Measurements from ENCODE around the gene LONRF3. TPM values are rescaled to one million over a fixed set of nuclear protein-coding genes. Genes with fewer than 3 reads are reported as not detected.

LONRF3 gene
- total RNA-seq, 2 experiments from 2014 or later = 0.29 to 0.35 TPM

GRCh38 chrX:118973389-118974087 is 880 bp upstream of the LONRF3 start:
- ChIA-PET POLR2A (no interaction called here), CTCF (no interaction called here)
- no peak overlapping the region for H3K27ac Mint-ChIP-seq
- DNase-seq = no peak
- H3K36me3 Mint-ChIP-seq (ENCODE audit: low read depth) = peaks cover 2% of the 10 kb centered on the region
- H3K9me3 Mint-ChIP-seq = no peaks in the 10 kb centered on the region
- no peak overlapping the region for H3K4me3 Mint-ChIP-seq
- peaks cover 13% of the 10 kb centered on the region for H3K4me1 Mint-ChIP-seq
- peaks cover 53% of the 10 kb centered on the region for H3K27me3 Mint-ChIP-seq

- ChIA-PET POLR2A (no interaction called here), CTCF (no interaction called here)
- H3K4me1 Mint-ChIP-seq = peaks cover 13% of the 10 kb centered on the region
- H3K36me3 Mint-ChIP-seq (ENCODE audit: low read depth) = peaks cover 2% of the 10 kb centered on the region
- peak overlapping the region; percentile 75 for H3K27ac Mint-ChIP-seq
- H3K4me3 Mint-ChIP-seq = peak overlapping the region; percentile 75
- H3K27me3 Mint-ChIP-seq = peaks cover 53% of the 10 kb centered on the region
- peak; percentile 38 for DNase-seq
- no peaks in the 10 kb centered on the region for H3K9me3 Mint-ChIP-seq
These were observed 672 bp downstream of the LONRF3 start for GRCh38 chrX:118974908-118975671.

GRCh38 chrX:118975831-118976598 is 1.6 kb downstream of the LONRF3 start:
- Mint-ChIP-seq H3K27ac (peak overlapping the region; percentile 75), H3K27me3 (peaks cover 48% of the 10 kb centered on the region), H3K9me3 (no peaks in the 10 kb centered on the region), H3K4me1 (peaks cover 13% of the 10 kb centered on the region), H3K36me3 (ENCODE audit: low read depth) (peaks cover 2% of the 10 kb centered on the region), H3K4me3 (peak overlapping the region; percentile 75)
- ChIA-PET CTCF (no interaction called here), POLR2A (no interaction called here)
- DNase-seq = peak; percentile 26

DNA sequence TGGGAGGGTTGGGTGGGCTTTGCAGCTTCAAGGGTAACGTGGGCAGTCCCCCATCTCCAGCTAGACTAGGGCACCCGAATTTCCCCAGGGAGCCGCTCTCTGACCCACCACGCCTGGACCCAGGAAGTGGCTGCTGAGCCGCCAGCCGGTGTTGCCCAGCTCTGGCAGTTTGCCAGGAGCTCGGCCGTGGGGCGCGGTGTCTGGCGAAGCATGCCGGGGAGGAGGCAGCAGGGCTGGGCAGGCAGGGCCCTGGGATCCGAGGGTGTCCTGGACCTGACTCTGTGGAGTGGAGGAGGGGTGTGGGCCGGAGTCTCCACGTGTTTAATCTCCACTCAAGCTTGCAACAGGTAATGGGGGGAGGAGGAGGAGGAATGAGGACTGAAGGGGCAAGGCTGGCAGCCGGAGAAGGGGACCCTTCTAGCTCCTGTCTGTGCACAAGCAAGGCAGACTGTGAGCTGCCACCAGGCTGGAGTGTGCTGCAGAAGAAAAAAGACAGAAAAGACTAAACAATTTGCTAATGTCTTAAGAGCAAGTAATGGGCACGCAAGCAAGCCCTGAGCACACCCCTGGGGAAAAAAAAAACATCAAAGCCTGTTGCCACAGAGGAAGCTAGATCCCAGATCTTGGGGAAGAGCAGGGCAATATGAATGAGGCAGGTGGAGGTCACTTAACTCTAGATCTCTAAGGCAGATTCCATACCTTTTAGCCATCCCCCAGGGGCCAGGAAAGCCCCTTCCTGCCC is 2.4 kb downstream of the LONRF3 start:
- POLR2A ChIA-PET = interaction anchor here (0.5 kb wide), 1 partner anchor 72 kb away, joined by 3 read pairs; no protein-coding TSS in a partner anchor
- peaks cover 44% of the 10 kb centered on the region for H3K27me3 Mint-ChIP-seq
- H3K4me1 Mint-ChIP-seq = peaks cover 13% of the 10 kb centered on the region
- H3K27ac Mint-ChIP-seq = no peak overlapping the region
- CTCF ChIA-PET = no interaction called here
- peak overlapping the region; percentile 13 for H3K4me3 Mint-ChIP-seq
- H3K9me3 Mint-ChIP-seq = no peaks in the 10 kb centered on the region
- H3K36me3 Mint-ChIP-seq (ENCODE audit: low read depth) = peaks cover 2% of the 10 kb centered on the region
- DNase-seq = no peak

- DNase-seq = no peak
- Mint-ChIP-seq H3K36me3 (ENCODE audit: low read depth) (peaks cover 2% of the 10 kb centered on the region), H3K27ac (no peak overlapping the region), H3K4me1 (peaks cover 13% of the 10 kb centered on the region), H3K27me3 (peaks cover 44% of the 10 kb centered on the region), H3K9me3 (no peaks in the 10 kb centered on the region), H3K4me3 (no peak overlapping the region)
- CTCF ChIA-PET = no interaction called here
- POLR2A ChIA-PET = interaction anchor here (0.5 kb wide), 1 partner anchor 73 kb away, joined by 3 read pairs; no protein-coding TSS in a partner anchor
These were observed 3.0 kb downstream of the LONRF3 start for GRCh38 chrX:118977424-118977823.

DNA sequence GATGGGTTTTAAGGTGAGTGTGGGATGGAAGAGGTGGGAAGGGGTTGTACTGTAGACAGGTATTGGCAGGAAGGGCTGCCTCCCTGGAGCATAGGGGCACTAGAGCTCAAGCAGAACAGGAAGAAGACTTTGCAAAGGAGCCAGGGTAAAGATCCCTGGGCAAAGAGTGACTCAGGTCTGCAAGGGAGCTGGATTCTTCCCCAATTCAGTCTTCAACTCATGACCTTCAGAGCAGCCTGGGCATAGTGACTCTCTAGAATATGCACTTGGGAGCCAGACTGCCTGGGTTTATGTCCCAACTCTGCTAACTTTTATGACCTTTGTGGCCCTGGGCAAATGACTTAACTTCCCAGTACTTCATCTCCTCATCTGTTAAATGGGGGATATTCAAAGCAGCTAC is 4.0 kb downstream of the LONRF3 start:
- Mint-ChIP-seq H3K27me3 (peaks cover 33% of the 10 kb centered on the region), H3K9me3 (no peaks in the 10 kb centered on the region), H3K4me3 (no peak overlapping the region), H3K36me3 (ENCODE audit: low read depth) (peaks cover 2% of the 10 kb centered on the region), H3K27ac (no peak overlapping the region), H3K4me1 (peaks cover 13% of the 10 kb centered on the region)
- ChIA-PET POLR2A (no interaction called here), CTCF (no interaction called here)
- no peak for DNase-seq

DNA sequence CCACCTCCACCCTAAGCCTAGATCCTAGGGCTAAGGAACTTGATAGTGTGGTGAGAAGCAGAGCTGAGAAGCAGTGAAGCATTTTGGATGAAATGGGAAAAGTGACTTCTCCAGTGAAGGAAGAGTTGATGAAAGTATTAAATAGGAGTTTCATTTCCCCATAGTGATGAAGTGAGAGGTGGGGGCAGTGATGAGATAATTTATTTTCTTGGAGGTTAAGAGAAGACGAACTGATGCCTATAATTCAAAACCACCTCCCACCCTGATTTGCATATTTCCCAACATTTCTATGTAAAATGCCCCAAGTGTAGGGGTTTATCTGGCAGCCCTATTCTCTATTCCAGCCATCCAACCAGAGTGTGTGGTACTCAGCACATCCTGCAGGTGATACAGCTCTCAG is 6.3 kb downstream of the LONRF3 start:
- Mint-ChIP-seq H3K4me3 (no peak overlapping the region), H3K9me3 (no peaks in the 10 kb centered on the region)
- POLR2A ChIA-PET = no interaction called here

GRCh38 chrX:118983513-118983912 is 9.1 kb downstream of the LONRF3 start:
- no peaks in the 10 kb centered on the region for H3K36me3 Mint-ChIP-seq (ENCODE audit: low read depth)
- no peaks in the 10 kb centered on the region for H3K27me3 Mint-ChIP-seq
- no peak overlapping the region for H3K4me3 Mint-ChIP-seq
- H3K9me3 Mint-ChIP-seq = no peaks in the 10 kb centered on the region
- no peaks in the 10 kb centered on the region for H3K4me1 Mint-ChIP-seq
- CTCF ChIA-PET = no interaction called here
- no peak for DNase-seq
- POLR2A ChIA-PET = no interaction called here
- H3K27ac Mint-ChIP-seq = no peak overlapping the region

More for the DNA sequence above, 6.3 kb downstream of the LONRF3 start:
- peaks cover under 1% of the 10 kb centered on the region for H3K4me1 Mint-ChIP-seq
- no peak overlapping the region for H3K27ac Mint-ChIP-seq
- H3K27me3 Mint-ChIP-seq = peaks cover 16% of the 10 kb centered on the region
- CTCF ChIA-PET = no interaction called here
- H3K36me3 Mint-ChIP-seq (ENCODE audit: low read depth) = no peaks in the 10 kb centered on the region
- DNase-seq = no peak

DNA sequence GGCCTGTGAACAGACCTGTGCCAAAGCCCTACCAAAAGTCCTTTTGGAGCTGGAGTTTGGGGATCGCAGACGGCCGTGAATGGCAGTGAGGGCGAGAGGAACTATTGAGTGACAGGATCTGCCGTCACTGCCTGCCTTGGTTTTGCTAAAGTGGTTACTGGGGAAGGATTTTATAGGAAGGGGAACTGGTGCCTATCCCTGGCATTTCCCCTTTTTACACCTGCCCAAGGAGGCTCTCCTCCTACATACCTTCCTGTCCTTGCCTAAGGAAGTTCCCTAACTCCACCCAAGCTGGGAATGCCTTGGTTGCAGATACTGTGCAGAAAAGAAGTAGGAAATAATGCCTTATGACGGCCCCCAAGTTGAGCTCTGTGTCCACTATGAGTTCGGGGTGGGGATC is 14.5 kb downstream of the LONRF3 start:
- Mint-ChIP-seq H3K4me1 (peaks cover 10% of the 10 kb centered on the region), H3K4me3 (no peak overlapping the region), H3K36me3 (ENCODE audit: low read depth) (no peaks in the 10 kb centered on the region), H3K9me3 (no peaks in the 10 kb centered on the region), H3K27me3 (no peaks in the 10 kb centered on the region), H3K27ac (no peak overlapping the region)
- POLR2A ChIA-PET = no interaction called here
- CTCF ChIA-PET = interaction anchor here (1.5 kb wide), 1 partner anchor 16 kb away, joined by 4 read pairs; no protein-coding TSS in a partner anchor
- DNase-seq = no peak

- Mint-ChIP-seq H3K4me1 (peaks cover 10% of the 10 kb centered on the region), H3K27ac (no peak overlapping the region), H3K27me3 (no peaks in the 10 kb centered on the region), H3K36me3 (ENCODE audit: low read depth) (no peaks in the 10 kb centered on the region), H3K4me3 (no peak overlapping the region), H3K9me3 (no peaks in the 10 kb centered on the region)
- POLR2A ChIA-PET = no interaction called here
- no peak for DNase-seq
- CTCF ChIA-PET = interaction anchor here (1.5 kb wide), 1 partner anchor 15 kb away, joined by 4 read pairs; no protein-coding TSS in a partner anchor
These were observed 15.5 kb downstream of the LONRF3 start for GRCh38 chrX:118989886-118990285.

DNA sequence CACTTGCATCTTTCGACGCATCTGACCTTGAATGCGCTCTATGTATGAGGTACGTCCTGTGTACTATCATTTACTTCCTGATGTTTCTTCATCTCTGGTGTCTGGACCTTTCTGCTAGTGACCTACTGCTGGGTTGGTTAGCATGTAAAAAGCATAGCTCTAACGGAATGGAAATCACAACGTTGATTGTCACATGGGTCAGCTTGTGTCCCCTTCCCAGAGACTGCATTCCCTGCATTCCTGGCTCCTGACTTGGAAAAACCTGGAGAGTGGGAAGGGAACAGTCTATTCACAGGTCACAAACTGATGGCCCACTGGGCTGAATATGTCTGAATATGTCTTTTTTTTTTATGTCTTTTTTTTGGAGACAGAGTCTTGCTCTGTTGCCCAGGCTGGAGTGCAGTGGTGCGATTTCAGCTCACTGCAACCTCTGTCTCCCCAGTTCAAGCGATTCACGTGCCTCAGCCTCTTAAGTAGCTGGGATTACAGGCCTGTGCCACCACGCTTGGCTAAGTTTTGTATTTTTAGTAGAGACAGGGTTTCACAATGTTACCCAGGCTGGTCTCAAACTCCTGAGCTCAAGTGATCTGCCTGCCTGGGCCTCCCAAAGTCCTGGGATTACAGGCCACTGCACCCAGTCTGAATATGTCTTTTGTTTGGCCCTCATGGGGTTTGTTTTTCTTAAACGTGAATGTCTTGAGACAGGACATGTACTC is 16.3 kb downstream of the LONRF3 start:
- peaks cover 10% of the 10 kb centered on the region for H3K4me1 Mint-ChIP-seq
- no peak overlapping the region for H3K27ac Mint-ChIP-seq
- ChIA-PET CTCF (interaction anchor here (1.2 kb wide), 1 partner anchor 25 kb away, joined by 3 read pairs; no protein-coding TSS in a partner anchor), POLR2A (interaction anchor here (0.7 kb wide), 1 partner anchor 150 kb away, joined by 3 read pairs; no protein-coding TSS in a partner anchor)
- no peak overlapping the region for H3K4me3 Mint-ChIP-seq
- H3K36me3 Mint-ChIP-seq (ENCODE audit: low read depth) = no peaks in the 10 kb centered on the region
- no peaks in the 10 kb centered on the region for H3K9me3 Mint-ChIP-seq
- H3K27me3 Mint-ChIP-seq = peaks cover 2% of the 10 kb centered on the region
- no peak for DNase-seq
